Nephron progenitor cell (in vitro differentiated cells): Measurements from ENCODE around the gene ANKRD10.

ENCODE experiments used
- DNase-seq: peaks from one replicate; pipeline ENCODE4 v3.0.0; 2021
- H3K27ac Mint-ChIP-seq: 2 replicates; pipeline ENCODE4 v1.8.0; 2021; ENCODE audit warnings: mild to moderate bottlenecking, moderate library complexity, mixed read lengths
- H3K27me3 Mint-ChIP-seq: 2 replicates; pipeline ENCODE4 v1.8.0; 2021; ENCODE audit warnings: mild to moderate bottlenecking, low read depth, mixed read lengths; ENCODE audit not compliant: poor library complexity
- H3K36me3 Mint-ChIP-seq: 2 replicates; pipeline ENCODE4 v1.8.0; 2021; ENCODE audit warnings: low read depth, mixed read lengths
- H3K4me1 Mint-ChIP-seq: 2 replicates; pipeline ENCODE4 v1.8.0; 2021; ENCODE audit warnings: mixed read lengths
- H3K4me3 Mint-ChIP-seq: 2 replicates; pipeline ENCODE4 v1.8.0; 2021; ENCODE audit warnings: mild to moderate bottlenecking, moderate library complexity, mixed read lengths
- H3K9me3 Mint-ChIP-seq: 2 replicates; pipeline ENCODE4 v1.8.0; 2021; ENCODE audit warnings: mild to moderate bottlenecking, moderate library complexity, mixed read lengths
- CTCF ChIP-seq: fragments of 200-600 bp; sonication (generic); IDR thresholded peaks from 2 replicates; pipeline ENCODE4 v1.5.0; 2021; ENCODE audit warnings: antibody characterized with exemption

The ANKRD10 gene

GRCh38 chr13:110856942-110857835 is 57.7 kb downstream of the ANKRD10 start:
- Mint-ChIP-seq H3K4me1 (peaks cover 20% of the 10 kb centered on the region), H3K9me3 (peaks cover 40% of the 10 kb centered on the region), H3K27ac (no peak overlapping the region), H3K27me3 (peaks cover 6% of the 10 kb centered on the region), H3K36me3 (peaks cover 9% of the 10 kb centered on the region), H3K4me3 (no peak overlapping the region)
- DNase-seq: no peak
- no peak for TF ChIP-seq CTCF

- no peak overlapping the region for H3K4me3 Mint-ChIP-seq
- peaks cover 9% of the 10 kb centered on the region for H3K36me3 Mint-ChIP-seq
- peaks cover 6% of the 10 kb centered on the region for H3K27me3 Mint-ChIP-seq
- DNase-seq: no peak
- H3K27ac Mint-ChIP-seq: no peak overlapping the region
- TF ChIP-seq CTCF: no peak
- H3K4me1 Mint-ChIP-seq: peaks cover 36% of the 10 kb centered on the region
- H3K9me3 Mint-ChIP-seq: peaks cover 40% of the 10 kb centered on the region
These were observed 59.5 kb downstream of the ANKRD10 start for GRCh38 chr13:110855363-110855762.

GRCh38 chr13:110854866-110855265 is 60.0 kb downstream of the ANKRD10 start:
- no peak for DNase-seq
- Mint-ChIP-seq H3K27ac (no peak overlapping the region), H3K27me3 (peaks cover 6% of the 10 kb centered on the region), H3K4me3 (no peak overlapping the region), H3K9me3 (peaks cover 40% of the 10 kb centered on the region), H3K36me3 (peaks cover 9% of the 10 kb centered on the region), H3K4me1 (peaks cover 41% of the 10 kb centered on the region)
- TF ChIP-seq CTCF: no peak

- TF ChIP-seq CTCF: no peak
- Mint-ChIP-seq H3K4me3 (no peak overlapping the region), H3K36me3 (peaks cover 9% of the 10 kb centered on the region), H3K4me1 (peaks cover 49% of the 10 kb centered on the region), H3K9me3 (peaks cover 40% of the 10 kb centered on the region), H3K27me3 (peaks cover 6% of the 10 kb centered on the region), H3K27ac (no peak overlapping the region)
- peak; percentile 57 for DNase-seq
These were observed 61.6 kb downstream of the ANKRD10 start for GRCh38 chr13:110853235-110853721.

- Mint-ChIP-seq H3K9me3 (peaks cover 19% of the 10 kb centered on the region), H3K36me3 (no peaks in the 10 kb centered on the region), H3K4me1 (peaks cover 52% of the 10 kb centered on the region), H3K27ac (no peak overlapping the region), H3K27me3 (no peaks in the 10 kb centered on the region), H3K4me3 (no peak overlapping the region)
- TF ChIP-seq CTCF: no peak
- no peak for DNase-seq
These were observed 64.0 kb downstream of the ANKRD10 start for GRCh38 chr13:110850840-110851239.

- Mint-ChIP-seq H3K4me3 (peak overlapping the region; percentile 9), H3K9me3 (peaks cover 14% of the 10 kb centered on the region), H3K27me3 (no peaks in the 10 kb centered on the region), H3K36me3 (no peaks in the 10 kb centered on the region), H3K27ac (peak overlapping the region; percentile 43), H3K4me1 (peaks cover 52% of the 10 kb centered on the region)
- TF ChIP-seq CTCF: no peak
- no peak for DNase-seq
These were observed 64.9 kb downstream of the ANKRD10 start for GRCh38 chr13:110850006-110850405.
